ENCODE data around the gene NPM3. TPM values are rescaled to one million over a fixed set of nuclear protein-coding genes. Genes with fewer than 3 reads are reported as not detected.

Gene NPM3
- total RNA-seq: 10 to 100 TPM; 23.0 to 45.7 (median 29.8) TPM
- 10 to 100 TPM; 17.8 to 64.9 (median 26.4) TPM for polyA plus RNA-seq

GRCh38 chr10:101782811-101783735, at the start of gene NPM3:
Gene NPM3, minus strand, starts transcription at chr10:101783446. Its CDS starts 56 bp downstream, at chr10:101783390.
- peaks cover 0 to 60% (median 52%) of the 10 kb centered on the region in 4 donors for H3K4me1 ChIP-seq

GRCh38 chr10:101832325-101832771, 49.1 kb upstream of the NPM3 start:
- DNase-seq: peak; percentile 61
- Histone ChIP-seq H3K27ac (no peak overlapping the region), H3K4me1 (peaks cover 0 to 31% (median 18%) of the 10 kb centered on the region in 4 donors), H3K27me3 (no peaks in the 10 kb centered on the region), H3K9me3 (no peaks in the 10 kb centered on the region), H3K36me3 (no peaks in the 10 kb centered on the region), H3K4me3 (no peak overlapping the region)
- intact Hi-C loops (cut with DNase I): no loop called here
- WGBS, 2 donors: 72 to 88% methylated on average over 4 of the region's 4 CpGs
- TF ChIP-seq POLR2A (IDR thresholded peaks at IDR 0.05) (no peak), CTCF (IDR thresholded peaks at IDR 0.05) (no peak), POLR2AphosphoS5 (IDR thresholded peaks at IDR 0.05) (no peak), EP300 (IDR thresholded peaks at IDR 0.05) (no peak)

More at GRCh38 chr10:101782811-101783735, at the start of gene NPM3:
- Histone ChIP-seq H3K27me3 (peaks cover 3 to 21% (median 9%) of the 10 kb centered on the region in 3 donors), H3K36me3 (peaks cover 0 to 41% (median 22%) of the 10 kb centered on the region in 4 donors), H3K9me3 (no peaks in the 10 kb centered on the region), H3K4me3 (peak within 1 kb of the TSS; percentile 50 to 77 (median 64)), H3K27ac (peak within 1 kb of the TSS; percentile 54 to 65 (median 58))
- intact Hi-C loops (cut with DNase I): loop anchor here (5.0 to 10.0 kb wide), 4 partner anchors 34 to 568 kb away; partner anchors contain the start of genes DPCD, OGA and POLL
- TF ChIP-seq POLR2A (IDR thresholded peaks at IDR 0.05) (no peak), POLR2AphosphoS5 (IDR thresholded peaks at IDR 0.05) (peak in 3 of 4 donors; percentile 30 to 66 (median 60))
- WGBS, 2 donors: 1% methylated on average over 57 of the region's 57 CpGs
- DNase-seq: peak; percentile 91

GRCh38 chr10:101831169-101831811, 48.0 kb upstream of the NPM3 start:
- H3K4me1 ChIP-seq: peaks cover 0 to 31% (median 18%) of the 10 kb centered on the region in 4 donors
- DNase-seq: no peak
- no peaks in the 10 kb centered on the region for H3K27me3 ChIP-seq
- TF ChIP-seq POLR2AphosphoS5 (IDR thresholded peaks at IDR 0.05) (no peak), EP300 (IDR thresholded peaks at IDR 0.05) (no peak), POLR2A (IDR thresholded peaks at IDR 0.05) (no peak), CTCF (IDR thresholded peaks at IDR 0.05) (no peak)
- intact Hi-C loops (cut with DNase I): no loop called here
- peak overlapping the region; percentile 46 to 68 (median 56) for H3K27ac ChIP-seq
- peaks cover 0 to 3% (median 0%) of the 10 kb centered on the region in 4 donors for H3K36me3 ChIP-seq
- no peaks in the 10 kb centered on the region for H3K9me3 ChIP-seq
- WGBS, 2 donors: 52 to 63% methylated on average over 9 of the region's 9 CpGs
- peak overlapping the region; percentile 24 to 58 (median 48) for H3K4me3 ChIP-seq

- no peaks in the 10 kb centered on the region for H3K27me3 ChIP-seq
- 1 to 2% methylated on average over 56 of the region's 56 CpGs for WGBS, 2 donors
- intact Hi-C loops (cut with DNase I): no loop called here
- H3K4me1 ChIP-seq: peaks cover 0 to 31% (median 18%) of the 10 kb centered on the region in 4 donors
- H3K4me3 ChIP-seq: peak overlapping the region; percentile 24 to 58 (median 48)
- peak overlapping the region; percentile 52 to 68 (median 59) for H3K27ac ChIP-seq
- H3K9me3 ChIP-seq: no peaks in the 10 kb centered on the region
- peaks cover 0 to 3% (median 0%) of the 10 kb centered on the region in 4 donors for H3K36me3 ChIP-seq
- DNase-seq: peak; percentile 95
- no peak for TF ChIP-seq EP300 (IDR thresholded peaks at IDR 0.05)
- no peak for TF ChIP-seq CTCF (IDR thresholded peaks at IDR 0.05)
- peak in 1 of 4 donors; percentile 33 for TF ChIP-seq POLR2AphosphoS5 (IDR thresholded peaks at IDR 0.05)
- TF ChIP-seq POLR2A (IDR thresholded peaks at IDR 0.05): no peak
These were observed 47.3 kb upstream of the NPM3 start for GRCh38 chr10:101830322-101831168.

Data from sigmoid colon (tissue), 7 donors.